Myocyte (in vitro differentiated cells): ENCODE measurements around the gene SPDEF. TPM values are rescaled to one million over a fixed set of nuclear protein-coding genes. Genes with fewer than 3 reads are reported as not detected.

ENCODE experiments used
- DNase-seq: peaks from one replicate; pipeline ENCODE4 v3.0.0-alpha.2; 2012; ENCODE audit warnings: low read depth
- total RNA-seq: library from RNA; depleted of rRNA; stranded (reverse); fragments of >200 nt; gene quantifications from 2 replicates; pipeline ENCODE4 v1.2.3, GENCODE V29; 2014

SPDEF gene
- total RNA-seq, 1 donor from 2014 or later, result not detected

- DNase-seq, result no peak
Observed at GRCh38 chr6:34564181-34564580, 8.1 kb upstream of the SPDEF start.

DNA sequence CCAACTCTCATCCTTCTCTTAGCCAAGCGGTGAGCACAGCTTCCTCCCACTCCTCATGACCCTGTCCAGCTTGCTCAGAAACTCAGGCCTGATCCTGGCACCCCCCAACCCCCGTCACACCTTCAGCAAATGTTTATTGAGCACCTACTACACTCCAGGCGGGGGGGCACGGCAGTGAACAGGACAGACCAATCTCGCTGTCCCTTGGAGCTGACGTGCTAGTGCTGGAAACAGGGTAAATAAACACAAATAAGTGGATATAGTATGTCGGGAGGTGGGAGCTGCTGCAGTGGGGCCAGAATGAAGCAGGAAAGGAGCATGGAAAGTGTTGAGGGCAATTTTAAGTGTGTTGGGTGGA is 7.4 kb upstream of the SPDEF start:
- no peak for DNase-seq

DNA sequence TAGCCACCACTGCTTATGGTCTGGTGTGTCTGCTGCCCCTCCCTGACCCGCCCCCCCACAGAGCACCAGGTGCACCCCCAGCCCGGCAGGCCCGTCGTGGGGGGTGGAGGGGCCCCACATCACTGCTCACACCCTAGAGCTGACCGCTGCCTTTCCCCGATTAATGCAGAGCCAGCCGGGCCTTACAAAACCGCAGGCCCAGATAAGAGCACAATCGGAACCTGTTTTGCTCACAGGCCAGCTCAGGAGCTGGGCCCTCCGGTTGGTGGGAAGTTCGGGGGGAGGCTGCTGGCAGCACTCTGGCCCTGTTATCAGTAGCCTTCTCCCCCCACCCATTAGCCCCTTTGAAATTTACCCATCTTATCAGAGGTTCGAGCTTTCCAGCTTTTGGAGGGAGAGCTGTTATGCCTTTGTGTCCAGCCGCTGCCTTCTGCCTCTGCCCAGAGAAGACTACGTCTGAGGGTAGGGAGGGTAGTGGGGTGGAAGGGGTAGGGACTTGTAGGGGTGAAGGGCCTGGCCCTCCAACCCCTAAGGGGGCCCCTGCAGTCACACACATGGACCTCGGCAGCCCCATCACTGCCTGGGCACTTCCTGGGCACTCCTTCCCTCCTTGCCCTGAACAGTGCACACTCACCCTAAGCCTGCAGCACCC is 6.9 kb upstream of the SPDEF start:
- no peak for DNase-seq

DNA sequence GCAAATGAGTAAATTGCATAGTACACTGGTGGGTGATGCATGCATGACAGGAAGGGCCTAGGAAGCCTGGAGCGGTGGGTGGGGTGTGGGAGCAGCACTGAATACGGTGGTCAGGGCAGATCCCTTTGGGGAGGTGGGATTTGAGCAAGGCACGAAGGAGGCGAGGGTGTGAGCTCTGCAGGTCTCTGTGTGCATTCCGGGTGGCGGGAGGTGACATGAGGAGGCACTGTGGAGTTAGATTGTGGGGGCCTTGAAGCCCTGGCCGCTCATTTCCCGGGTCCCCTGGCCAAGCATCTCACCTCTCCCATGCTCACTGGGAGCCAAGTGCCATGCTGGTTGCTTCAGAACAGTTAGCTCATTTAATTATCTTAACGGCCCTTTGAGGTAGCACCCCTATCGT is 6.2 kb upstream of the SPDEF start:
- DNase-seq, result no peak

DNA sequence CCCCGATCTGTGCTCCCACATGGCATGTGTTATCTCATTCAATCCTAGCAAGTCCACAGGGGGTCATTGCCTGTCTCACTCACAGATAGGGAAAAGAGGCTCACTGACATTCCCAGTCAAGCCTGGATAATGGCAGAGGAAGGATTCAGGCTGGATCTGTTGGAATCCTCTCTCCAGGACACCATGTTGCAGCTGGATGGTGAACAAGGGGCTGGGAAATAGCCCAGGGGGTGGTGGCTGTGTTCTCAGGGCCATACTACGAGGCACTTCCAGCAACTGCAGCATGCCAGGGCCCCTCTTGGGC is 5.0 kb upstream of the SPDEF start:
- no peak for DNase-seq

GRCh38 chr6:34560366-34561226 is 4.5 kb upstream of the SPDEF start:
- DNase-seq, result peak; percentile 27

DNA sequence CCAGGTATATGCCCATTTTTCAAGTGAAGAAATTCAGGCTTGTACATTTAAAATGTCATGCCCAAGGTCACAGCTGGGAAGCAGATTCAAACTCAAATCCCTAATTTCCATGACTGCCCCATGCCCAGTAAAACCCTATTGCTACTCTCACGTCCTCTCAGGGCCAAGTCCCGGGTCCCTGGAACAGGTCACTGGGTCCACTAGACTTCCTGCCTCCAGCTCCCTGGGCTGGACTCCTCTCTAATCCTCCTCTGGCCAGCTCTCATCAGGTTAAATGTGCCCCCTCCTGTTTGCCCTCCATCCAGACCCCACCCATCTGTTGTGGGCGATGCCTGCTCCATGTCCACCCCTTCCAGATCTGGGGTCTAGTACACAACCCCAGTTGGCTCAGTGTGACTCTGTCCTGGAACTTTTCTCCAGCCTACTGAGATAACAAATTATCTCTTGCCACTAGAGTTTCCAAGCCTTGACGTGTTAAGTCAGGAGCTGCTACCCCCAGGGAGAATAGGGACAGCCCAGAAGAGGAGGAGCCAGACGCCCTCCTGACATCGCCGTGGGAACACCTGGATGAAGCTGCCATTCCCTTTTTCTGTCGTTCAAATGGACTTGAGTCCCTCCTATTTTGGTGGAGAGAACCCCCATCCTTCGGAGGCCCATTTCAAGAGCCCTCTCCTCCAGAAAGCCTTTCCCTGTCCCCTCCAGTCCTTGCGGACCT is 3.7 kb upstream of the SPDEF start:
- DNase-seq, result no peak

DNA sequence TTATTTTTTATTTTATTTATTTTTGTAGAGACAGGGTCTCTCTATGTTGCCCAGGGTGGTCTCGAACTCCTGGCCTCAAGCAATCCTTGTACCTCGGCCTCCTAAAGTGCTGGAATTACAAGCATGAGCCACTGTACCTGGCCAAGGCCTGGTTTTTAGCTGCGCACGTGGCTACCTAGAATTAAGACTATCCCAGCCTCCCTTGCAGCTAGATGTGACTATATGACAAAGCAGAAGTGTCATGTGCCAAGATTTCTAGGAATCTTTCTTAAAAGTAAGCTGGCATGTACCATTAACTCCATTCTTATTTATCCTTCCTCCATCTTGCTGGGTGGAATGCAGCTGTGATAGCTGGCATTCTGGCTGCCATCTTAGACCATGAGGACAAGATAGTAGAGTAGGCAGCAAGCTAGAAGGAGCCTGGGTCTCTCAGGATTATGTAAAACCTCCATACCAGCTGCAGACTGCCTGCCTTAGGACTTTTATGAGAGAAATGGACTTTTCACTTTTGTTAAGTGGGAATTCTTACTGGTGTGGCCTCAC is 2.1 kb upstream of the SPDEF start:
- DNase-seq, result no peak

GRCh38 chr6:34557228-34557627 is 1.1 kb upstream of the SPDEF start:
- no peak for DNase-seq

GRCh38 chr6:34556493-34556892 is 364 bp upstream of the SPDEF start:
- DNase-seq, result no peak

DNA sequence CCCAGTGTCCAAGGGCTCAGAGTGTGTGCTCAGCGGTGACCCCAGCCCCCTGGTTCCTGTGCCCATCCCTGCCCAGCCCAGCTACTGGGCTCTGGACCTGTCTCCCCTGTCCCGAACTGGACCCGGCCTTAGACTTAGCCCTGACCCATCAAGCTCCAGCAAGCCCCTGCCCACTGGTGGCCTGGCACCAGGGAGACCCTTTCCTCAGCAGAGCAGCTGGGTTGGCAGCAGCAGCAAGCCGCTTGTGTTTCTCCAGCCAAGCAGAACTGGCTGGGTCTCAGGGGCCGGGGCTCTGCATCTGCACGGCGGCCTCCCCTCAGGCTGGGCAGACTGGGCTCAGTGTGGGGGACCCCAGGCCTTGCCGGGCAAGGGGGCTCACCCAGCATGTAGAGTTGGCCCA is 801 bp downstream of the SPDEF start:
- no peak for DNase-seq

- DNase-seq, result no peak
Observed at GRCh38 chr6:34555007-34555322, 1.2 kb downstream of the SPDEF start.

DNA sequence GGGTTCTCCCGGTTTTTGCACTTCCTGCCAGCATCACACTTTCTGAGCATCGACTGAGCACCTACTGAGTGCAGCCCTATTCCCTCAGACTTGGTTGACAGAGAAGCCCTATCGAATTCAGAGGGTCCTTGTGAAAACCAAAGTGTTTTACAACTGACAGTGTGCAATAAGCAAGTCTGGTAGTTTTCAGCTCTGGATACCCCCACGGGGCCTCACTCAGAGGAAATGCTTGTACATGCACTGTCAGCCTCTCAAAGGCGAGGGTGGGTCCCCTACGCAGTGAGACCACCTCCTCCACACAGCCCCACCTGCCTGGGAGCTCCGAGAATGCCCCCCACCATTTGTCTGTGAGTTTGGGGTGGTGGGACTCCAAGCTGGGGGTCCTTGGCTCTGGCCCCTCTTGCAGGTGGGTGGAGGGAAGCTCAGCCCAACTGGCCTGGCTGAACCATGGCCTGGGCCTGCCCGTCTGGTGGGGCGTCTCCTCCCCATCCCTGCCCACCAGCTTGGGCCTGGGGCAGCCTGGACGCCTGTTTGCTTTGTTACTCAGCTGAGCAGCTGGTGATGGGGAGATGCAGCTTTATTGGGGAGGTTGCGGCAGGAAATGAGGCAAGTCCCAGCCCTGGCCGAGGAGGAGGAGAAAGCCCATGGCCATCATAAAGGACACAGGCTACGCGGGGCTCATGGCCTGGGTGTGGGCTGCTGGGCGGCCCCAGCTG is 1.7 kb downstream of the SPDEF start:
- no peak for DNase-seq

DNA sequence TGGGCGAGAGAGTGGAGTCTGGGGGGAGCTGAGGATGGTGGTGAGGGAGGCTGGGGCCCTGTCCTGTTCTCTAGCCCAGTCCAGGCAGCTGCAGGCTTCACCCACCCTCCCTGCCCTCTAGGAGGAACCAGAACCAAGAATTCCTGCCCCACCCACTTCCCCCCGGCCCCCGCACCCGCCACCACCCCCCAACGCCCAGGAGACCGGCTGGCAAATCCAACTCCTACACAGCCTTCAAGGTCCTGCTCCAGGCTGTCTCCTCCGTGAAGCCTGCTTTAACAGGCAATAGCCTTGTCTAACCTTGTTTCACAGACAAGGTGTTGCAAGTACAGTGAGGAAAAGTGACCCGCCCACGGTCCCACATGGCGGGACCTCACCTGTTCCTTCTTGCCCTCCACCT is 2.4 kb downstream of the SPDEF start:
- no peak for DNase-seq

DNA sequence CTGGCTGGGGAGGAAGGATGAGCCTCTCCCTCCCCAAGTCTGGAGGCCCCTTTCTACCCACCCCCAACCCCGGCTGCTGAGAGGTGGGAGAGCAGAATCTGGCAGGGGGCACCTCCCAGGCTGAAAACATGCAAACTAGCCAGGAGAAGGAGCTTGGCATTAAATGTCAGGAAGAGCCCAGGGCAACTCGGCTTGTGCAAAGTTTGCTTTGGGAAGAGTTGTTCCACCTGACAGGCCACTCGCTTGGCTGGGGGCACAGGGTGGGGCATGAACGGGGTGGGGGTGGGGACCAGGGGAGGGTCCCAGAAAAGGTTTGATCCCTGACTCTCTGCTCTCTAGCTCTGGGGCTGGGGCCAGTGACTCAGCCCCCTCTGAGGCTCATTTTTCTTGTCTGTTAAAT is 3.0 kb downstream of the SPDEF start:
- no peak for DNase-seq

- no peak for DNase-seq
Observed at GRCh38 chr6:34552620-34553019, 3.5 kb downstream of the SPDEF start.

GRCh38 chr6:34551720-34552119 is 4.4 kb downstream of the SPDEF start:
- DNase-seq, result no peak

DNA sequence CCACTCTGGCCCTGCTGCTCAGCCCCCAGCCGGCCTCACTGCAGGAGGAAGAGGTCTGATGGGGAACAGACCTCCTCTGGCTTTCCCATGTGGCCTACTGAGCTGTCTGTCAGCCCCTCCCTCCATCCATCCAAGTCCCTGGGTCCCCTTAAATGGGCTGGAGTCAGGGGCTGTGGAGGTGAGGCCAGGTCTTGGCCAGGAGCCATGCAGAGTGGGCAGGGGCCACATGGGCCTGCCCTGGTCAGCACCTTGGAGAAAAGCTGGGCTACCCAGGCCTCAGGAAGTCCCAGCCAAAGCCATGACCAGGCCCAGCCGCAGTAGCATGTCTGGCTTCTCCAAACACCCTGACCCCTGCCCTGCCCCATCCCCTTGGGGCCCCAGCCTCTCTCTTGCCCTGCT is 6.3 kb downstream of the SPDEF start:
- no peak for DNase-seq

- DNase-seq, result no peak
Observed at GRCh38 chr6:34549026-34549803, 6.9 kb downstream of the SPDEF start.

DNA sequence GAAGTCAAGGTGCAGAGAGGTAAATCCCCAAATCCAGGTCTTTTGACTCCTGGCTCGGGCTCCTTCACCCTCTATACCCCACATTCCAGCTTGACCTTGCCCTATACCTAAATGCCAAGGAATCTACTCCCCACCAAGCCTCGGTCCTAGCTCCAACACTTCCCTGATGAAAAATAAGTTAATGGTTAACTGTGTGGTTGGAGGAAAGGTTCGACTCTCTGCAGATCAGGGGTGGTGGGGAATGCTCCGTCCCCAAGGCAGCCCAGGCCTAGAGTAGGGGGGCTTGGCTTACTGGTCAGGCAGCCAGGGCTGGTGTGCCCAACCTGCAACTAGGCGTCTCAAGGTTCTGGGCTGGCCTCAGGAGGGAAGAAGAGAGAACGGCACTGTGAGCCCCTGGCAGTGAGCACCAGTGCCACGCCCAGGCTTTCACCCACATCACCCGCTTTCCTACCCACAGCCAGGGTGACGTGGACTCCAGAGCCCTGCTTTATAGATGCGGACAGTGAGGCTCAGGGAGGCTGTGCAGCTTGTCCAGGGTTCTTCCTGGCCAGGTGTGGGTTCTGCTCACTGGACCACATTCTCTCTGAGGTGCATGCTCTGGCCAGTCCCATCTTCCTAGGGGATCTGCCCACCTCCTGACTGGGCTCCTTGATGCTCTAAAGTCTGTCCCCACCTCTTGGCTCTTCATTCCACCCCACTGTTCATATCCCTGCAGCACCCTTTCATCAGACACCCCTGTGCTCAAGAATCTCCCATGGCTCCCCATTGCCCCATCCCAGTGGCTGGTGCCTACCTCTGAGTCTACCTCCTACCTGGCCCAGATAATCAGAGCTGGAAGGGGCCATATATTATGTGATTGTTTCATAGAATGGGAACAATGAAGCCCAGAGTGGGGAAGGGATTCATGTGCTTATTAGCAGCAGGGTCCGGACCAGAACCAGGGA is 8.2 kb downstream of the SPDEF start:
- no peak for DNase-seq
